IMR-90 (cell line): ENCODE measurements around the gene AKIRIN2. TPM values are rescaled to one million over a fixed set of nuclear protein-coding genes. Genes with fewer than 3 reads are reported as not detected.

Experiments used
- ATAC-seq: fragments of 200-7000 bp; cut with Tn5 transposase; 2 replicates; pipeline ENCODE4 v1.9.1; 2020; ENCODE audit warnings: low read depth, mild to moderate bottlenecking, moderate library complexity
- BruUV-seq: library from RNA; stranded (reverse); fragments of 400-500 nt; replicated peaks from 2 replicates; lab custom pipeline; 2021; lab: Mats Ljungman, UMichigan
- CTCF ChIA-PET: fragments of 300-600 bp; formaldehyde crosslinking; extraction: SDS; loops from one replicate; lab custom pipeline; 2021; ENCODE audit warnings: antibody characterized with exemption; lab: Yijun Ruan, JAX
- POLR2A ChIA-PET: fragments of 300-600 bp; sonication (Branson Sonifier 250); formaldehyde crosslinking; loops from one replicate; lab custom pipeline; 2022; ENCODE audit warnings: antibody characterized with exemption; ENCODE audit not compliant: unreplicated experiment; lab: Charles Lee
- DNase-seq: peaks from one replicate; pipeline ENCODE4 v3.0.0; 2013
- H2AFZ ChIP-seq: replicated peaks from 2 replicates; pipeline ENCODE3; 2013; ENCODE audit warnings: low read length, mild to moderate bottlenecking; ENCODE audit not compliant: poor library complexity
- H2AK5ac ChIP-seq: 2 replicates; pipeline ENCODE4 v1.6.1; 2013; ENCODE audit warnings: low read depth, low read length, inconsistent platforms
- H2AK9ac ChIP-seq: replicated peaks from 2 replicates; pipeline ENCODE3; 2013; ENCODE audit warnings: mild to moderate bottlenecking, low read depth, low read length, moderate library complexity; ENCODE audit not compliant: poor library complexity
- H2BK120ac ChIP-seq: 2 replicates; pipeline ENCODE4 v1.6.1; 2013; ENCODE audit warnings: low read depth, low read length, inconsistent platforms
- H2BK15ac ChIP-seq: 3 replicates; pipeline ENCODE4 v1.6.1; 2013; ENCODE audit warnings: low read depth, low read length, inconsistent platforms
- H2BK20ac ChIP-seq: 2 replicates; pipeline ENCODE4 v1.6.1; 2013; ENCODE audit warnings: low read depth, mild to moderate bottlenecking, inconsistent platforms, low read length, moderate library complexity
- H2BK5ac ChIP-seq: 2 replicates; pipeline ENCODE4 v1.6.1; 2013; ENCODE audit warnings: mild to moderate bottlenecking, low read depth, low read length, inconsistent platforms; ENCODE audit not compliant: poor library complexity, severe bottlenecking
- H3K14ac ChIP-seq: replicated peaks from 2 replicates; pipeline ENCODE4 v1.6.1; 2013; ENCODE audit warnings: low read depth, low read length, inconsistent platforms
- H3K18ac ChIP-seq: 2 replicates; pipeline ENCODE4 v1.6.1; 2013; ENCODE audit warnings: low read depth, low read length, control low read depth
- H3K23ac ChIP-seq: 2 replicates; pipeline ENCODE4 v1.6.1; 2013; ENCODE audit warnings: low read depth, low read length, inconsistent platforms
- H3K27ac ChIP-seq: 2 replicates; pipeline ENCODE4 v1.5.1; 2013; ENCODE audit warnings: mild to moderate bottlenecking, control low read depth, low read length; ENCODE audit not compliant: insufficient read depth
- H3K27me3 ChIP-seq: 2 replicates; pipeline ENCODE4 v1.6.1; 2013; ENCODE audit warnings: low read length; ENCODE audit not compliant: control insufficient read depth, insufficient read depth
- H3K36me3 ChIP-seq: 2 replicates; pipeline ENCODE4 v1.6.1; 2013; ENCODE audit warnings: low read length, mixed read lengths; ENCODE audit not compliant: control insufficient read depth, insufficient read depth
- H3K4ac ChIP-seq: 2 replicates; pipeline ENCODE4 v1.6.1; 2013; ENCODE audit warnings: low read depth, low read length, inconsistent platforms
- H3K4me1 ChIP-seq: 2 replicates; pipeline ENCODE4 v1.6.1; 2013; ENCODE audit warnings: low read length, mixed read lengths; ENCODE audit not compliant: control insufficient read depth, insufficient read depth
- H3K4me2 ChIP-seq: 2 replicates; pipeline ENCODE4 v1.6.1; 2013; ENCODE audit warnings: low read depth, mild to moderate bottlenecking, control low read depth, low read length, moderate library complexity
- H3K4me3 ChIP-seq: 2 replicates; pipeline ENCODE4 v1.5.1; 2013; ENCODE audit warnings: low read depth, mild to moderate bottlenecking, control low read depth, low read length, moderate library complexity; ENCODE audit not compliant: insufficient read depth
- H3K56ac ChIP-seq: 2 replicates; pipeline ENCODE4 v1.6.1; 2013; ENCODE audit warnings: low read length, inconsistent platforms; ENCODE audit not compliant: insufficient read depth; ENCODE audit errors: extremely low read depth
- H3K79me1 ChIP-seq, 2 experiments: 2 replicates each; pipeline ENCODE4 v1.6.1; 2013; ENCODE audit warnings: low read length in 2 of 2, inconsistent platforms in 1 of 2, low read depth in 1 of 2
- H3K9ac ChIP-seq: 2 replicates; pipeline ENCODE4 v1.6.1; 2013; ENCODE audit warnings: low read depth, low read length, control low read depth
- H3K9me1 ChIP-seq: 2 replicates; pipeline ENCODE4 v1.6.1; 2013; ENCODE audit warnings: low read length, inconsistent platforms; ENCODE audit not compliant: insufficient read depth
- H3K9me3 ChIP-seq: 2 replicates; pipeline ENCODE4 v1.6.1; 2013; ENCODE audit warnings: low read length; ENCODE audit not compliant: control insufficient read depth, insufficient read depth
- H4K20me1 ChIP-seq: 2 replicates; pipeline ENCODE4 v1.6.1; 2013; ENCODE audit warnings: low read length, inconsistent platforms; ENCODE audit not compliant: insufficient read depth
- H4K5ac ChIP-seq: 2 replicates; pipeline ENCODE4 v1.6.1; 2013; ENCODE audit warnings: mild to moderate bottlenecking, low read depth, low read length, control low read depth
- H4K8ac ChIP-seq, 2 experiments: 2 replicates each; pipeline ENCODE4 v1.6.1; 2013; ENCODE audit warnings: low read depth in 2 of 2, low read length in 2 of 2, control low read depth in 1 of 2, inconsistent platforms in 1 of 2
- H4K91ac ChIP-seq: 2 replicates; pipeline ENCODE4 v1.6.1; 2013; ENCODE audit warnings: low read depth, low read length, inconsistent platforms; ENCODE audit not compliant: insufficient read depth
- CTCF ChIP-seq: conservative IDR thresholded peaks from 2 replicates; pipeline ENCODE4 v1.5.1; 2012; ENCODE audit warnings: mild to moderate bottlenecking, low read depth, low read length, improper control_type of control experiment
- FOS ChIP-seq: fragments of 150-350 bp; IDR thresholded peaks from 2 replicates; pipeline ENCODE4 v1.6.1; 2016; ENCODE audit warnings: low read depth, low read length
- MXI1 ChIP-seq: IDR thresholded peaks from 2 replicates; pipeline ENCODE4 v1.6.1; 2012; ENCODE audit warnings: low read depth, mild to moderate bottlenecking, low read length, moderate library complexity, borderline replicate concordance
- NFE2L2 ChIP-seq: fragments of 150-350 bp; IDR thresholded peaks from 2 replicates; pipeline ENCODE4 v1.6.1; 2016; ENCODE audit warnings: low read depth, mild to moderate bottlenecking, low read length
- WGBS, 2 experiments: methylation state at CpG; one replicate each; pipeline versions ENCODE4 v1.1.5 to v1.1.7; 2013; ENCODE audit warnings: missing lambda C conversion rate in 2 of 2; ENCODE audit not compliant: insufficient read length in 1 of 2; ENCODE audit errors: extremely low coverage in 2 of 2; 5-methylcytosine and 5-hydroxymethylcytosine counted together
- dilution Hi-C: fragments of 300-500 bp; cut with HindIII; formaldehyde crosslinking; loops from one replicate; pipeline ENCODE4 v1.14.3; 2018; ENCODE audit warnings: low sequenced_read_pairs; ENCODE audit not compliant: unreplicated experiment
- in situ Hi-C: fragments of 300-500 bp; cut with MboI; formaldehyde crosslinking; loops from 3 replicates; pipeline ENCODE4 v1.14.3; 2019; ENCODE audit warnings: low sequenced_read_pairs, inconsistent platforms, mixed read lengths
- intact Hi-C: fragments of 100-400 bp; cut with micrococcal nuclease; formaldehyde crosslinking; loops from 2 replicates; pipeline ENCODE4 v1.10.0; 2022
- polyA plus RNA-seq, 3 experiments: library from polyadenylated mRNA; depleted of rRNA; stranded (reverse); fragments of >200 nt; gene quantifications; 2 replicates each; pipeline ENCODE4 v1.2.3, GENCODE V29; 2012; ENCODE audit warnings: low replicate concordance in 1 of 3
- total RNA-seq: library from RNA; depleted of rRNA; stranded (reverse); fragments of >200 nt; gene quantifications from 2 replicates; pipeline ENCODE4 v1.2.3, GENCODE V29; 2012

Gene AKIRIN2
- total and polyA plus RNA-seq, 2 of the 4 experiments (the other 2 are of a cell fraction) = 7.9 to 26.6 TPM

- DNase-seq = peak; percentile 63
- 0 out of 2 replicates have a peak, but pooled peaks have one; percentile 19 for ATAC-seq
- Histone ChIP-seq H4K20me1 (no peaks in the 10 kb centered on the region), H3K27ac (no peak overlapping the region), H2BK5ac (no peak overlapping the region), H3K56ac (no peak overlapping the region), H3K23ac (no peak overlapping the region), H3K4me1 (peaks cover 10% of the 10 kb centered on the region), H2AK9ac (no peak overlapping the region), H4K8ac (0 out of 4 replicates have a peak overlapping the region, but pooled peaks of 1 of the 2 experiments have one; percentile 19), H3K27me3 (no peaks in the 10 kb centered on the region), H3K79me1 (no peaks in the 10 kb centered on the region), H2BK15ac (no peak overlapping the region), H4K5ac (no peak overlapping the region; the same call in 1 of the 2 replicates), H3K9me3 (no peaks in the 10 kb centered on the region), H3K4me2 (no peak overlapping the region), H2BK120ac (peak overlapping the region; percentile 35; the same call in 1 of the 2 replicates), H2BK20ac (0 out of 2 replicates have a peak overlapping the region, but pooled peaks have one; percentile 30), H3K14ac (no peak overlapping the region), H3K4ac (peak overlapping the region; percentile 72; the same call in 1 of the 2 replicates), H3K9ac (no peak overlapping the region), H2AK5ac (peak overlapping the region; percentile 35; the same call in 1 of the 2 replicates), H2AFZ (no peak overlapping the region), H4K91ac (peak overlapping the region; percentile 34; the same call in 1 of the 2 replicates), H3K9me1 (0 out of 2 replicates have a peak, but pooled peaks cover 6% of the 10 kb centered on the region), H3K4me3 (no peak overlapping the region), H3K36me3 (no peaks in the 10 kb centered on the region), H3K18ac (peak overlapping the region; percentile 37; the same call in 1 of the 2 replicates)
- BruUV-seq = no TSS peak
- WGBS, 2 experiments = no CpG with 5 or more reads among the region's 6 CpGs
- TF ChIP-seq CTCF (no peak), NFE2L2 (no peak), MXI1 (no peak), FOS (no peak)
- POLR2A ChIA-PET = no interaction called here
- dilution Hi-C loops = no loop called here
- CTCF ChIA-PET = no interaction called here
- intact Hi-C loops = no loop called here
- in situ Hi-C loops = no loop called here
Observed at GRCh38 chr6:87729965-87730719, 28.1 kb upstream of the AKIRIN2 start.
